GM18526 (cell line): Measurements from ENCODE around the gene KIRREL3.

Experiments used
- POLR2A ChIP-seq: IDR thresholded peaks from 3 replicates; pipeline ENCODE4 v1.6.1; 2011; ENCODE audit not compliant: insufficient read length; ENCODE audit errors: extremely low read depth

The KIRREL3 gene

GRCh38 chr11:126615845-126616244 is 384.7 kb downstream of the KIRREL3 start:
- no peak for TF ChIP-seq POLR2A

DNA sequence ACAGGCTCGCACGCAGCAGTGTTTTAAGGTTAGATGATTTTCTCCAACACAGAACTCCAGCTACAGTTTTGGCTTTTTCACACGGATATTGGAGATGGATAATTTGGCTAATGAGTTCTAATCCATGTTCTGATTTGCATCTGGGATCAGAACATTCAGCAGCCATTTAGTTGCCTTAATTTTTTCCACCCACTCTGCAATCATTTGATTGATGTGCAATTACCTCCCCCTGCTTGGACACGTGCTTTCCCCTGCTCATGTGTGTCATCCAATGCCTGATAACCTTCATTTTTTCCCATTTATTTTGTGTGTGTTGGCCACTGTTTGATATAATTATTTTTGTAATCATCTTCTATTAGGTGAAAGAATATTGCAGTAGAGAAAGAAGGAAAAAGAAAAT is 387.3 kb downstream of the KIRREL3 start:
- TF ChIP-seq POLR2A = no peak

GRCh38 chr11:126612671-126613070 is 387.9 kb downstream of the KIRREL3 start:
- no peak for TF ChIP-seq POLR2A

- TF ChIP-seq POLR2A = no peak
Measured at GRCh38 chr11:126611438-126611837, 389.1 kb downstream of the KIRREL3 start.

DNA sequence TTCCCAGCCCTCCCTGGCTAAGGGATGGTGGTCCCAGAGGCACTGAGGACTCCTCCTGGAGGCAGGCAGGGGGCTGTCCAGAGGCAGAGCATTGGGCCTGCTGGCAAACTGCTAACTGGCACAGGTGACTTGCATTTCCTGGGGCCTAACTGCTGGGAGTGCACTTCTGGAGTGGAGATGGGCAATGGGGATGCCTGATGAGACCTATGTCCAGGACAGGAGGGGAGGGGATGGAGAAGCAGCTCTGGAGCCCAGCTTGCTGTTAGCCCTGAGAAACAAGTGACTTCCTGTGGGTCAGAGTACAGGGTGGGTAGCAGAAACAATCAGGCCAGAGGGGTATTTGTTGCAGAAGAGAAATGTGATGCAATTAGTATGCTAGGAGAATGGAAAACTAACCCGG is 391.9 kb downstream of the KIRREL3 start:
- no peak for TF ChIP-seq POLR2A

GRCh38 chr11:126607776-126608541 is 392.6 kb downstream of the KIRREL3 start:
- no peak for TF ChIP-seq POLR2A

DNA sequence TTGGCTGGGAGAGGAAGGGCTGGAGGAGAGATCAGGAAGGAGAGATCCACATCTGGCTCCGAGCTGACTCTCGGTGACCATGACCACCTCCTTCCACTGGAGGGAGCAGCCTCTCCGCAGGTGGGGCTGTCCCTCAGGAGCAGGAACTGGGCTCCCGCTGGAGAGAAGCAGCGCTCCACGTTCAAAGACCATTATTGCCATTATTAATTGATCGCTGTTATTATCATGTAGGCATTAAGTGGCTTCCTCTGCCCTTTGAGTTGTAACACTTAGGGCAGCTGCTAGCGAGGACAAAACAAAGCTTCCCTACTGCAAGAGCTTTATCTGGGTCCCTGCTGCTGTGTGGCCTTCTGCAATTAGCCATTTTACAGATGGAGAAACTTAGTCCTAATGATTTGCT is 393.2 kb downstream of the KIRREL3 start:
- no peak for TF ChIP-seq POLR2A

DNA sequence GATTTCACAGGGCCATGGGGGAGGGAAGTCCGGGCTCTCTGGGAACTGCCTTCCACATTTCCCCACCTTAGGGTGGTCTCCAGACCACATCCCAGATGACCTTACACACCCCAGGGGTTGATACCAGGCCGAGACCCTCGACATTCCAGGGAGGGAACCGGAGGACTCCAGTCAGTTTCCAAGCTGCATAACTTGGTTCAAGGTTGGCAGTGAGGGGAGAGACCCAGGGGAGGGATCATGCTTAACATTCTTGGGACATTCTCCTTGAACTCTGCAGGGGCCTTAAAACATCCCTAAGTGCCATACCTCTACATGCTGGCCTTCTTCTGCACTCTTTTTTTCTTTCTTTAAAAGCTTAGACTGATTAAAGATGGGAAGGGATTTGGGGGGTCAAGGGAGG is 394.1 kb downstream of the KIRREL3 start:
- no peak for TF ChIP-seq POLR2A

DNA sequence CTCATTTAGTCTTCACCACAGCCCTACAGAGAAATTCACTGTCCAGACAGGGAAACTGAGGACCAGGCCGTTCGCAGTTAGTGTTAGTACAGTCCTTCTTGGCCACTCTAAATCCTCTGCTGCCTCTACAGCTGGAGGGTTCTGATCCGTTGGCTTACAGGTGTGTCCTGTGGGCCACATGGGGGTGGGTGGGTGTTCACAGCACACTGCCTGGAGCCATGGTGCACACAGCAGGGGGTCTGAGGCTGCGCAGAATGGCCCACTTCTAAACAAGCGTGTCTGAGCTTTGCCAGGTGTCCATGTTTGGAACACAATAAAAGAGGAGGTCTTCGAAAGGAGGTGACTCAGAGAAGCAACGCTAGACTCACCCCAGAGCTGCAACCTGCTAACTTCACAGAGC is 396.1 kb downstream of the KIRREL3 start:
- no peak for TF ChIP-seq POLR2A

GRCh38 chr11:126603486-126603885 is 397.1 kb downstream of the KIRREL3 start:
- TF ChIP-seq POLR2A = no peak

DNA sequence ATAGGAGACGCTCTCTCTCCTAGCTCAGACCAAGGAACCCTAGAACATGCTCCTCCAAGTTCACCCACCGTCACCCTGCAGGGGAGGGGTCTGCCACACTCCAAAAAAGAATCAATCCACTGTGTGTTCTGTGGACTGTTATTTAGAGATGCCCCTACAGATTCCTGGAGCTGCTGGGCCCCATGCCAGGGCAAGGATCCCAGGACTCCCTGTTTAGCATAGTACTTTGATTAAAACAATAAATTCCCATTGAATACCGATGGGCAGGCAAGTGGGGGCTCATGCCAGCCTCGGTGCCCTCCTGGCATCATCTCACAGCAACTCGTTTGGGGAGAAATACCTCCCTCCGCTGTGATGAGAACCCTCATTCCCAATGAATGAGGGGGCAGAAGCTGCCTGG is 397.6 kb downstream of the KIRREL3 start:
- no peak for TF ChIP-seq POLR2A

- no peak for TF ChIP-seq POLR2A
Measured at GRCh38 chr11:126602349-126602940, 398.1 kb downstream of the KIRREL3 start.

GRCh38 chr11:126601550-126602215 is 398.9 kb downstream of the KIRREL3 start:
- TF ChIP-seq POLR2A = no peak

DNA sequence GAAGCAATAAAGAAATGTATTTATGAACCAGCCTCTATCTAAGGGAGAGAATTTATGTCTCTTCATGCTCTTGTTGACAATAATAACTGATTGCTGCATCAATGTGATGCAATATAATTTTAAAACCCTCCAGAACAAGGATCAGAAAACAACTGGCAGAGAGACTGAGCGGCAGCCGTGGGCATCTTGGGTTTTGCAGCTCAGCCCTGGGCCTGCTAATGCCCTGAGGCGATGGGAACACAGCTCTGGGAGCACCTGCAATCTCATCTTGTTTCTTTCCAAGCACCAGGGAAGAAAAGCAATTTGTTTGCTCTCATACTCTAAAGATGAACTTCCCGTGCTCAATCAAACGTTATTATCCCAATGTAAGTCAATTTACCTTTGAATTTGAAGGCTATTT is 399.4 kb downstream of the KIRREL3 start:
- no peak for TF ChIP-seq POLR2A

GRCh38 chr11:126599217-126599897 is 401.2 kb downstream of the KIRREL3 start:
- no peak for TF ChIP-seq POLR2A

DNA sequence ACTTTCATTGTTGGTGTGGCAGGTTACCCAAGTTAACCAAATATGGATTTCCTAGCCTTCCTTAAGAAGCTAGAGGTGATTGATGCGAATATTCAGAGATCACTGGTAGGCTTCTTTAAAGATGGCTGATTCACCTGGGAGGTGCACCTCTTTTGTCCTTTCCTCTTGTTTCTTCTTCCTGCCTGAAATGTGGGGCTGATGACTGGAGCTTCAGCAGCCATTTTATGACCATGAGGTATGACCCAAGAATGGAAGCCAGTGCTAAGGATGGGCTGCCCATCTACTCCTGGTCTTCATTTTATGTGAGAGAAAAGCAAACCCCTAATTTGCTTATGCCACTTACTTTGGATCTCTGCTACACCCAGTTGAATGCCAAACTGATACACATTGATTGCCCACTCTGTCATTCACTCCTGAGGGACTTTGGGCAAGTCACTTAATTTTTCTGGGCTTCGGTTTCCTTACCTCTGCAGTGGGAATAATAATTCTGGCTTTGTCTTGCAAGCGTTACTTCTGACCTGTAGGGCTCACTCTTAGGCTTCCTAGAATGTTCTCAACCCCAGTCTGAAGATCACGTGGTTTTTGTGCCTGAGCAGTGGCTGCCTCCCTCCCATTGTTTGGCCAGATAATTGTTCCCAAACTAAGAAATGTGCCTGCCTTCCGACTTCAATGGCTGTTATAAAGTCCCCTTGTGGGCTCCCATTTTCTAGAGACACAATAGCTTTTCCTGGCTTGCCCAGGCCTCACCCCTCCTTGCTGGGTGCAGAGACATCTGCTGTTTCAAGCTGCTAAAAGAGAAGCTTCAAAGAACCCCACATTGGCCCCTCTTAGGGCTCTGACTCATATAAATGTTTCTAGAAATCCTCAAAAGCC is 402.0 kb downstream of the KIRREL3 start:
- no peak for TF ChIP-seq POLR2A
